K562 (cell line): ENCODE results near the gene TRAF3. TPM values are rescaled to one million over a fixed set of nuclear protein-coding genes. Genes with fewer than 3 reads are reported as not detected.
A peak's percentile ranks its signal among the peaks of the same experiment; 100 is the strongest.

Source experiments
- ATAC-seq: fragments of 200-7000 bp; cut with Tn5 transposase; 3 replicates; pipeline ENCODE4 v1.9.1; 2020; ENCODE audit warnings: moderate library complexity
- BruUV-seq: library from RNA; stranded (reverse); fragments of 400-500 nt; replicated peaks from 2 replicates; lab custom pipeline; 2021; lab: Mats Ljungman, UMichigan
- CTCF ChIA-PET: fragments of 300-600 bp; formaldehyde crosslinking; extraction: SDS; loops from one replicate; lab custom pipeline; 2021; ENCODE audit warnings: low intra/inter-chr PET ratio; lab: Yijun Ruan, JAX
- POLR2A ChIA-PET: fragments of 300-600, 350-650 bp; sonication (Branson Sonifier 250); formaldehyde crosslinking; extraction: SDS; loops from one replicate; lab custom pipeline; 2021; ENCODE audit warnings: antibody characterized with exemption, inconsistent platforms; lab: Yijun Ruan, JAX
- DNase-seq, 4 experiments: peaks; one replicate each; pipeline versions ENCODE4 v3.0.0 to v3.0.0-alpha.2; 2011 to 2018; ENCODE audit warnings: low spot score in 3 of 4, mixed read lengths in 3 of 4; ENCODE audit errors: extremely low read depth in 1 of 4
- FAIRE-seq: peaks from 2 replicates; lab custom pipeline; 2011; peaks lifted over from hg19 to GRCh38; lab: Jason Lieb, UNC
- H2AFZ ChIP-seq: 2 replicates; pipeline ENCODE4 v1.6.0; 2011; ENCODE audit warnings: low read depth, low read length, control low read depth, inconsistent platforms
- H3K27ac ChIP-seq: fragments of 200-600 bp; 3 replicates; pipeline ENCODE4 v1.8.0; 2011; ENCODE audit warnings: low read depth, mild to moderate bottlenecking, control low read depth, inconsistent platforms, low read length, moderate library complexity, mixed read lengths; ENCODE audit errors: extremely low read depth
- H3K27me3 ChIP-seq, 2 experiments: fragments of 300-600 bp in 1 of 2; 2 replicates in 1 of 2; 3 replicates in 1 of 2; pipeline versions ENCODE4 v1.6.0 to v1.8.0; 2011; ENCODE audit warnings: inconsistent platforms in 2 of 2, low read length in 2 of 2, mild to moderate bottlenecking in 1 of 2, mixed read lengths in 1 of 2, moderate library complexity in 1 of 2; ENCODE audit not compliant: control insufficient read depth in 2 of 2, insufficient read depth in 2 of 2
- H3K36me3 ChIP-seq: fragments of 300-600 bp; 3 replicates; pipeline ENCODE4 v1.8.0; 2011; ENCODE audit warnings: mild to moderate bottlenecking, low read length, inconsistent platforms; ENCODE audit not compliant: control insufficient read depth, insufficient read depth
- H3K4me1 ChIP-seq, 2 experiments: fragments of 200-600 bp in 1 of 2; replicated peaks in 1 of 2; 2 replicates in 1 of 2; 3 replicates in 1 of 2; pipeline versions ENCODE4 v1.5.1 to v1.8.0; 2011; ENCODE audit warnings: inconsistent platforms in 2 of 2, low read length in 2 of 2, mild to moderate bottlenecking in 1 of 2, mixed read lengths in 1 of 2, moderate library complexity in 1 of 2; ENCODE audit not compliant: control insufficient read depth in 2 of 2, insufficient read depth in 2 of 2
- H3K4me2 ChIP-seq: 2 replicates; pipeline ENCODE4 v1.6.1; 2011; ENCODE audit warnings: low read length, control low read depth, inconsistent platforms, mixed read lengths; ENCODE audit not compliant: insufficient read depth
- H3K4me3 ChIP-seq: fragments of 200-600 bp; sonication (generic), shearing (Covaris generic); 2 replicates; pipeline ENCODE4 v1.5.1; 2016; ENCODE audit warnings: control low read depth, inconsistent platforms
- H3K79me2 ChIP-seq: fragments of 200-600 bp; 3 replicates; pipeline ENCODE4 v1.8.0; 2011; ENCODE audit warnings: low read length, inconsistent platforms; ENCODE audit not compliant: control insufficient read depth, insufficient read depth
- H3K9ac ChIP-seq, 2 experiments: 2 replicates each; pipeline versions ENCODE4 v1.6.0 to v1.6.1; 2011; ENCODE audit warnings: low read depth in 2 of 2, low read length in 2 of 2, control low read depth in 1 of 2, inconsistent platforms in 1 of 2, mild to moderate bottlenecking in 1 of 2, mixed read lengths in 1 of 2; ENCODE audit not compliant: insufficient read depth in 1 of 2
- H3K9me1 ChIP-seq: one replicate; pipeline ENCODE4 v1.6.0; 2011; ENCODE audit warnings: inconsistent platforms, mild to moderate bottlenecking, low read length, moderate library complexity; ENCODE audit not compliant: control insufficient read depth, insufficient read depth
- H3K9me3 ChIP-seq: replicated peaks from 2 replicates; pipeline ENCODE4 v1.5.1; 2011; ENCODE audit warnings: low read depth, low read length, inconsistent platforms; ENCODE audit not compliant: control insufficient read depth, insufficient read depth
- H4K20me1 ChIP-seq: replicated peaks from 2 replicates; pipeline ENCODE4 v1.6.1; 2011; ENCODE audit warnings: low read length, inconsistent platforms, mixed read lengths; ENCODE audit not compliant: control insufficient read depth, insufficient read depth
- SAFB ChIP-seq: fragments of 200-400 bp; formaldehyde crosslinking; IDR thresholded peaks from 2 replicates; pipeline ENCODE4 v1.6.1; 2017; ENCODE audit warnings: low read depth, low read length, borderline replicate concordance
- ZBTB40 ChIP-seq, 2 experiments: fragments of 450-650 bp in 1 of 2; sonication (generic) in 1 of 2; formaldehyde crosslinking in 1 of 2; IDR thresholded peaks; 2 replicates each; pipeline versions ENCODE4 v1.7.1 to v1.9.0; 2016 to 2022; ENCODE audit warnings: inconsistent platforms in 1 of 2, mild to moderate bottlenecking in 1 of 2, missing genetic modification reagents in 1 of 2
- WGBS: fragments of 100-300 bp; shearing (Covaris generic); methylation state at CpG from one replicate; pipeline ENCODE4 v1.1.6; 2016; ENCODE audit warnings: low coverage, mixed read lengths; ENCODE audit not compliant: insufficient coverage; ENCODE audit errors: missing lambda C conversion rate; 5-methylcytosine and 5-hydroxymethylcytosine counted together
- in situ Hi-C: fragments of 300-500 bp; cut with MboI; formaldehyde crosslinking; loops from 4 replicates; pipeline ENCODE4 v1.15.0; 2018; ENCODE audit warnings: inconsistent platforms, mixed read lengths
- intact Hi-C: fragments of 100-400 bp; cut with micrococcal nuclease; formaldehyde crosslinking; loops from 2 replicates; pipeline ENCODE4 v1.14.2; 2022
- polyA plus RNA-seq, 8 experiments: library from polyadenylated mRNA; depleted of rRNA in 4 of 8; stranded (reverse) in 5 of 8; unstranded in 3 of 8; fragments of >200 nt; fragmentation: Nextera tagmentation in 2 of 8; fragmentation: Illumina TruSeq in 1 of 8; extraction: Ambion mirVana in 2 of 8; extraction: Trizol in 1 of 8; gene quantifications; 2 replicates each; pipeline versions ENCODE4 v1.2.1 to v1.2.3, GENCODE V29; 2011 to 2014; ENCODE audit warnings: inconsistent platforms in 1 of 8, missing spikeins in 1 of 8
- total RNA-seq, 7 experiments: library from RNA; depleted of rRNA in 6 of 7; stranded (reverse); fragments of >200 nt in 6 of 7; fragmentation: Illumina TruSeq in 2 of 7; extraction: Trizol in 2 of 7; gene quantifications; 2 replicates each; pipeline versions ENCODE4 v1.2.1 to v1.2.3, GENCODE V29; 2011 to 2021; ENCODE audit warnings: low replicate concordance in 1 of 7

TRAF3 gene
- total and polyA plus RNA-seq, 9 of the 15 experiments (the other 6 are each of a cell fraction or from before 2014, with no cell fraction given) = 0.52 to 21.3 (median 9.9) TPM

- CTCF ChIA-PET = no interaction called here
Observed at GRCh38 chr14:102823546-102823945, 46.3 kb downstream of the TRAF3 start.

More at GRCh38 chr14:102823546-102823945, 46.3 kb downstream of the TRAF3 start:
- peak; percentile 56 for TF ChIP-seq ZBTB40 (IDR thresholded peaks at IDR 0.05)
- no peak for TF ChIP-seq ZBTB40 (CRISPR knock-in tag; IDR thresholded peaks at IDR 0.05)
- TF ChIP-seq SAFB = no peak
- in situ Hi-C loops = no loop called here
- no peak overlapping the region for H3K4me2 ChIP-seq
- H3K9me1 ChIP-seq = no peaks in the 10 kb centered on the region
- peaks cover 7 to 27% of the 10 kb centered on the region in 2 experiments; a peak in 3 of 5 replicates for H3K4me1 ChIP-seq
- no peak overlapping the region for H3K9ac ChIP-seq
- BruUV-seq = no TSS peak
- no peak overlapping the region for H3K27ac ChIP-seq
- intact Hi-C loops = no loop called here
- ATAC-seq (no peak), DNase-seq (no peak), FAIRE-seq (no peak)
- no peaks in the 10 kb centered on the region; the same call in 1 of the 2 replicates for H4K20me1 ChIP-seq
- H3K9me3 ChIP-seq = no peaks in the 10 kb centered on the region
- POLR2A ChIA-PET = no interaction called here
- no peak overlapping the region for H3K4me3 ChIP-seq
- no peaks in the 10 kb centered on the region for H3K27me3 ChIP-seq
- 57% methylated on average over 5 of the region's 5 CpGs for WGBS
- peaks cover 48% of the 10 kb centered on the region for H3K79me2 ChIP-seq
- H2AFZ ChIP-seq = no peak overlapping the region
- no peaks in the 10 kb centered on the region for H3K36me3 ChIP-seq
